HepG2 (cell line): ENCODE results near the gene RAN. TPM values are rescaled to one million over a fixed set of nuclear protein-coding genes. Genes with fewer than 3 reads are reported as not detected.

Experiments
- ASH2L ChIP-seq: fragments of 300-600, 200-600 bp; sonication (generic); IDR thresholded peaks from 2 replicates; pipeline ENCODE4 v1.7.0; 2017; ENCODE audit warnings: low read depth, mild to moderate bottlenecking, moderate library complexity, mixed read lengths, low read length; ENCODE audit not compliant: insufficient read length
- ATF3 ChIP-seq: sonication (generic); formaldehyde crosslinking; IDR thresholded peaks from 2 replicates; pipeline ENCODE4 v1.4.0; 2020; ENCODE audit warnings: missing genetic modification reagents
- ATF4 ChIP-seq, 2 experiments: fragments of 450-650 bp in 1 of 2; sonication (generic) in 1 of 2; formaldehyde crosslinking; IDR thresholded peaks; 2 replicates each; pipeline versions ENCODE4 v1.5.0 to v1.8.0; 2020 to 2022; ENCODE audit warnings: mild to moderate bottlenecking in 1 of 2, missing genetic modification reagents in 1 of 2
- EZH2 ChIP-seq: conservative IDR thresholded peaks from 2 replicates; pipeline ENCODE4 v1.6.1; 2012; ENCODE audit warnings: mild to moderate bottlenecking, low read depth, low read length, moderate library complexity
- HHEX ChIP-seq: IDR thresholded peaks from 2 replicates; pipeline ENCODE4 v1.6.1; 2016; ENCODE audit warnings: control low read depth
- HINFP ChIP-seq: sonication (generic); formaldehyde crosslinking; IDR thresholded peaks from 2 replicates; pipeline ENCODE4 v1.4.0; 2020; ENCODE audit warnings: low read depth, mild to moderate bottlenecking, missing genetic modification reagents
- JUND ChIP-seq: sonication (generic); formaldehyde crosslinking; IDR thresholded peaks from 2 replicates; pipeline ENCODE4 v1.8.0; 2022; ENCODE audit warnings: mild to moderate bottlenecking, missing genetic modification reagents
- LCORL ChIP-seq, 2 experiments: fragments of 450-650 bp in 1 of 2; sonication (generic) in 1 of 2; formaldehyde crosslinking in 1 of 2; IDR thresholded peaks; 2 replicates each; pipeline versions ENCODE4 v1.5.0 to v1.6.1; 2017 to 2020; ENCODE audit warnings: antibody characterized with exemption in 1 of 2, missing genetic modification reagents in 1 of 2
- MIER3 ChIP-seq: IDR thresholded peaks from 2 replicates; pipeline ENCODE4 v1.6.1; 2016; ENCODE audit warnings: missing compliant biosample characterization, borderline replicate concordance
- POLR2AphosphoS2 ChIP-seq: IDR thresholded peaks from 2 replicates; pipeline ENCODE4 v1.6.1; 2011; ENCODE audit warnings: low read depth, low read length, improper control_type of control experiment
- TCF7 ChIP-seq: sonication (generic); IDR thresholded peaks from 2 replicates; pipeline ENCODE4 v1.6.1; 2016; ENCODE audit warnings: antibody characterized with exemption, low read depth
- ZMYM4 ChIP-seq: sonication (generic); formaldehyde crosslinking; IDR thresholded peaks from 2 replicates; pipeline ENCODE4 v1.8.1; 2023; ENCODE audit warnings: mild to moderate bottlenecking, missing genetic modification reagents
- ZNF205 ChIP-seq: IDR thresholded peaks from 2 replicates; pipeline ENCODE4 v1.6.1; 2018; ENCODE audit warnings: missing biosample characterization, missing genetic modification reagents
- ZNF251 ChIP-seq: sonication (generic); formaldehyde crosslinking; IDR thresholded peaks from 2 replicates; pipeline ENCODE4 v1.9.0; 2021; ENCODE audit warnings: mild to moderate bottlenecking, missing genetic modification reagents
- ZNF430 ChIP-seq: sonication (generic); formaldehyde crosslinking; IDR thresholded peaks from 2 replicates; pipeline ENCODE4 v1.9.0; 2021; ENCODE audit warnings: mild to moderate bottlenecking, missing genetic modification reagents
- ZNF772 ChIP-seq: sonication (generic); formaldehyde crosslinking; IDR thresholded peaks from 2 replicates; pipeline ENCODE4 v1.5.0; 2020; ENCODE audit warnings: mild to moderate bottlenecking, missing genetic modification reagents
- polyA plus RNA-seq, 8 experiments: library from polyadenylated mRNA; depleted of rRNA in 3 of 8; stranded (reverse) in 7 of 8; unstranded in 1 of 8; fragments of >200 nt; fragmentation: Illumina TruSeq in 4 of 8; extraction: Trizol in 4 of 8; gene quantifications; 2 replicates each; pipeline versions ENCODE4 v1.2.1 to v1.2.3, GENCODE V29; 2011 to 2016; ENCODE audit warnings: low read depth in 4 of 8, missing spikeins in 1 of 8, mixed read lengths in 1 of 8; ENCODE audit not compliant: insufficient read depth in 1 of 8
- total RNA-seq, 5 experiments: library from RNA; depleted of rRNA; stranded (reverse); fragments of >200 nt; fragmentation: Illumina TruSeq; extraction: Trizol; gene quantifications; 2 replicates each; pipeline ENCODE4 v1.2.3, GENCODE V29; 2016; ENCODE audit warnings: low read depth in 1 of 5
- TF ChIP-seq, protein P1 (sequence below): sonication (generic); formaldehyde crosslinking; conservative IDR thresholded peaks from 2 replicates; pipeline ENCODE4 v1.4.0; 2020; ENCODE audit warnings: missing genetic modification reagents
- TF ChIP-seq, protein P2 (sequence below): sonication (generic); formaldehyde crosslinking; IDR thresholded peaks from 2 replicates; pipeline ENCODE4 v1.4.0; 2020; ENCODE audit warnings: missing genetic modification reagents
- TF ChIP-seq, protein P3 (sequence below): sonication (generic); formaldehyde crosslinking; IDR thresholded peaks from 2 replicates; pipeline ENCODE4 v1.8.0; 2022; ENCODE audit warnings: mild to moderate bottlenecking, missing genetic modification reagents, moderate library complexity

Gene RAN
- total and polyA plus RNA-seq, 2 of the 13 experiments (the other 11 are each of a cell fraction or from before 2014, with no cell fraction given) = 1,335 to 1,630 TPM

- TF ChIP-seq ASH2L (no peak), HHEX (CRISPR knock-in tag) (no peak), TCF7 (no peak), MIER3 (CRISPR knock-in tag) (no peak), ZNF205 (CRISPR knock-in tag) (no peak), LCORL (IDR thresholded peaks at IDR 0.05) (no peak), LCORL (CRISPR knock-in tag; IDR thresholded peaks at IDR 0.05) (0 out of 2 replicates have a peak, but pooled peaks have one; percentile 30), ZNF430 (CRISPR knock-in tag) (peak; percentile 34; the same call in 1 of the 2 replicates), JUND (CRISPR knock-in tag) (no peak), ATF4 (CRISPR knock-in tag; IDR thresholded peaks at IDR 0.05) (peak in 1 of 2 experiments; percentile 97; a peak in 2 of 4 replicates), HINFP (no peak), ZMYM4 (CRISPR knock-in tag) (peak; percentile 36; the same call in 1 of the 2 replicates), ATF3 (CRISPR knock-in tag) (peak; percentile 82), ZNF772 (CRISPR knock-in tag) (peak; percentile 8; the same call in 1 of the 2 replicates), EZH2 (no peak), POLR2AphosphoS2 (no peak), ZNF251 (CRISPR knock-in tag) (no peak)
- TF ChIP-seq, protein P1, sequence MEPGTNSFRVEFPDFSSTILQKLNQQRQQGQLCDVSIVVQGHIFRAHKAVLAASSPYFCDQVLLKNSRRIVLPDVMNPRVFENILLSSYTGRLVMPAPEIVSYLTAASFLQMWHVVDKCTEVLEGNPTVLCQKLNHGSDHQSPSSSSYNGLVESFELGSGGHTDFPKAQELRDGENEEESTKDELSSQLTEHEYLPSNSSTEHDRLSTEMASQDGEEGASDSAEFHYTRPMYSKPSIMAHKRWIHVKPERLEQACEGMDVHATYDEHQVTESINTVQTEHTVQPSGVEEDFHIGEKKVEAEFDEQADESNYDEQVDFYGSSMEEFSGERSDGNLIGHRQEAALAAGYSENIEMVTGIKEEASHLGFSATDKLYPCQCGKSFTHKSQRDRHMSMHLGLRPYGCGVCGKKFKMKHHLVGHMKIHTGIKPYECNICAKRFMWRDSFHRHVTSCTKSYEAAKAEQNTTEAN (CRISPR knock-in tag) = no peak
- TF ChIP-seq, protein P2, sequence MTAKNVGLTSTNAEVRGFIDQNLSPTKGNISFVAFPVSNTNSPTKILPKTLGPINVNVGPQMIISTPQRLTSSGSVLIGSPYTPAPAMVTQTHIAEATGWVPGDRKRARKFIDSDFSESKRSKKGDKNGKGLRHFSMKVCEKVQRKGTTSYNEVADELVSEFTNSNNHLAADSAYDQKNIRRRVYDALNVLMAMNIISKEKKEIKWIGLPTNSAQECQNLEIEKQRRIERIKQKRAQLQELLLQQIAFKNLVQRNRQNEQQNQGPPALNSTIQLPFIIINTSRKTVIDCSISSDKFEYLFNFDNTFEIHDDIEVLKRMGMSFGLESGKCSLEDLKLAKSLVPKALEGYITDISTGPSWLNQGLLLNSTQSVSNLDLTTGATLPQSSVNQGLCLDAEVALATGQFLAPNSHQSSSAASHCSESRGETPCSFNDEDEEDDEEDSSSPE = no peak
- TF ChIP-seq, protein P3, sequence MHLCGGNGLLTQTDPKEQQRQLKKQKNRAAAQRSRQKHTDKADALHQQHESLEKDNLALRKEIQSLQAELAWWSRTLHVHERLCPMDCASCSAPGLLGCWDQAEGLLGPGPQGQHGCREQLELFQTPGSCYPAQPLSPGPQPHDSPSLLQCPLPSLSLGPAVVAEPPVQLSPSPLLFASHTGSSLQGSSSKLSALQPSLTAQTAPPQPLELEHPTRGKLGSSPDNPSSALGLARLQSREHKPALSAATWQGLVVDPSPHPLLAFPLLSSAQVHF (CRISPR knock-in tag) = no peak
These were observed 1.2 kb upstream of the RAN start (continued) for GRCh38 chr12:130870442-130871285.
